Neuronal stem cell (in vitro differentiated cells): Measurements from ENCODE around the gene SUCLG1.
A peak's percentile ranks its signal among the peaks of the same experiment; 100 is the strongest.

Experiments used
- DNase-seq: peaks from one replicate; pipeline ENCODE4 v3.0.0-alpha.2; 2013; ENCODE audit warnings: low spot score
- H2AFZ ChIP-seq: one replicate; pipeline ENCODE4 v1.6.1; 2013; ENCODE audit warnings: mild to moderate bottlenecking, low read length, inconsistent platforms
- H2AK5ac ChIP-seq: 2 replicates; pipeline ENCODE4 v1.6.1; 2013; ENCODE audit warnings: low read depth, mild to moderate bottlenecking, inconsistent platforms, low read length, moderate library complexity, mixed read lengths
- H2BK120ac ChIP-seq: 2 replicates; pipeline ENCODE4 v1.6.1; 2013; ENCODE audit warnings: low read depth, mild to moderate bottlenecking, inconsistent platforms, low read length, moderate library complexity, mixed read lengths
- H2BK12ac ChIP-seq: one replicate; pipeline ENCODE4 v1.6.1; 2013; ENCODE audit warnings: low read length, inconsistent platforms
- H2BK15ac ChIP-seq: 2 replicates; pipeline ENCODE4 v1.6.1; 2013; ENCODE audit warnings: mild to moderate bottlenecking, low read length, inconsistent platforms, mixed read lengths
- H2BK5ac ChIP-seq: one replicate; pipeline ENCODE4 v1.6.1; 2013; ENCODE audit warnings: inconsistent platforms, mild to moderate bottlenecking, low read length, moderate library complexity
- H3K14ac ChIP-seq: one replicate; pipeline ENCODE4 v1.6.1; 2013; ENCODE audit warnings: low read length, inconsistent platforms
- H3K18ac ChIP-seq: 2 replicates; pipeline ENCODE4 v1.6.1; 2013; ENCODE audit warnings: low read length, inconsistent platforms
- H3K23ac ChIP-seq: 2 replicates; pipeline ENCODE4 v1.6.1; 2013; ENCODE audit warnings: low read depth, mild to moderate bottlenecking, mixed read lengths, low read length, inconsistent platforms; ENCODE audit not compliant: poor library complexity
- H3K27ac ChIP-seq: replicated peaks from 3 replicates; pipeline ENCODE4 v1.5.1; 2013; ENCODE audit warnings: low read length, inconsistent platforms
- H3K27me3 ChIP-seq, 3 experiments: 2 replicates each; pipeline ENCODE4 v1.6.1; 2013; ENCODE audit warnings: low read length in 3 of 3, mild to moderate bottlenecking in 2 of 3, inconsistent platforms in 1 of 3, low read depth in 1 of 3, mixed read lengths in 1 of 3, moderate library complexity in 1 of 3; ENCODE audit not compliant: control insufficient read depth in 3 of 3, insufficient read depth in 3 of 3
- H3K36me3 ChIP-seq, 2 donors: replicated peaks in 1 of 2; 2 replicates each; pipeline ENCODE4 v1.6.1; 2013; ENCODE audit warnings: low read length in 2 of 2; ENCODE audit not compliant: control insufficient read depth in 2 of 2, insufficient read depth in 2 of 2
- H3K4ac ChIP-seq: 2 replicates; pipeline ENCODE4 v1.6.1; 2013; ENCODE audit warnings: inconsistent platforms, mild to moderate bottlenecking, low read length, moderate library complexity
- H3K4me1 ChIP-seq, 2 donors: 1 replicate in 1 of 2; 2 replicates in 1 of 2; pipeline ENCODE4 v1.6.1; 2013; ENCODE audit warnings: low read length in 2 of 2, low read depth in 1 of 2; ENCODE audit not compliant: control insufficient read depth in 2 of 2, insufficient read depth in 1 of 2
- H3K4me2 ChIP-seq: one replicate; pipeline ENCODE4 v1.6.1; 2013; ENCODE audit warnings: mild to moderate bottlenecking, low read length, inconsistent platforms; ENCODE audit not compliant: insufficient read depth, poor library complexity, severe bottlenecking
- H3K4me3 ChIP-seq, 2 donors: 2 replicates each; pipeline ENCODE4 v1.5.1; 2013; ENCODE audit warnings: low read length in 2 of 2, mild to moderate bottlenecking in 2 of 2, inconsistent platforms in 1 of 2, moderate library complexity in 1 of 2
- H3K79me1 ChIP-seq: one replicate; pipeline ENCODE4 v1.6.1; 2013; ENCODE audit warnings: low read depth, mild to moderate bottlenecking, inconsistent platforms, low read length, moderate library complexity
- H3K9ac ChIP-seq: one replicate; pipeline ENCODE4 v1.6.1; 2013; ENCODE audit warnings: mild to moderate bottlenecking, low read depth, low read length, inconsistent platforms; ENCODE audit not compliant: poor library complexity
- H3K9me3 ChIP-seq, 2 donors: replicated peaks in 1 of 2; 2 replicates each; pipeline versions ENCODE3 to v1.6.1; 2013; ENCODE audit warnings: low read length in 2 of 2, mild to moderate bottlenecking in 2 of 2, inconsistent platforms in 1 of 2, low read depth in 1 of 2, mixed read lengths in 1 of 2, moderate library complexity in 1 of 2; ENCODE audit not compliant: control insufficient read depth in 2 of 2, insufficient read depth in 1 of 2
- H4K8ac ChIP-seq: one replicate; pipeline ENCODE4 v1.6.1; 2013; ENCODE audit warnings: low read depth, mild to moderate bottlenecking, inconsistent platforms, low read length, moderate library complexity
- H4K91ac ChIP-seq: one replicate; pipeline ENCODE4 v1.6.1; 2013; ENCODE audit warnings: low read length, low read depth, mild to moderate bottlenecking, inconsistent platforms; ENCODE audit not compliant: poor library complexity
- WGBS, 2 donors: extraction: QIAGEN DNeasy Blood & Tissue Kit; methylation state at CpG; one replicate each; pipeline ENCODE4 v1.1.7; 2013; ENCODE audit warnings: missing lambda C conversion rate in 2 of 2, mixed read lengths in 1 of 2; ENCODE audit not compliant: insufficient read length in 2 of 2, insufficient replicate concordance in 1 of 2; ENCODE audit errors: extremely low coverage in 2 of 2; 5-methylcytosine and 5-hydroxymethylcytosine counted together

Gene SUCLG1

GRCh38 chr2:84388921-84389490 lies 70.1 kb downstream of the SUCLG1 start:
- no peak overlapping the region for H3K9ac ChIP-seq
- no peak overlapping the region for H3K14ac ChIP-seq
- no peak for DNase-seq
- H3K9me3 ChIP-seq = no peaks in the 10 kb centered on the region
- peak overlapping the region; percentile 29 for H4K8ac ChIP-seq
- H3K18ac ChIP-seq = peak overlapping the region; percentile 78
- H2BK120ac ChIP-seq = no peak overlapping the region
- no peak overlapping the region for H3K23ac ChIP-seq
- peak overlapping the region; percentile 24 for H2AK5ac ChIP-seq
- H3K79me1 ChIP-seq = no peaks in the 10 kb centered on the region
- no peaks in the 10 kb centered on the region for H3K36me3 ChIP-seq
- peaks cover 0 to 10% of the 10 kb centered on the region in 2 donors for H3K4me1 ChIP-seq
- H2BK15ac ChIP-seq = peak overlapping the region; percentile 23
- no peaks in the 10 kb centered on the region for H3K27me3 ChIP-seq
- H3K4me2 ChIP-seq = no peak overlapping the region
- no peak overlapping the region for H2BK5ac ChIP-seq
- H3K4me3 ChIP-seq = no peak overlapping the region
- H4K91ac ChIP-seq = peak overlapping the region; percentile 80
- no peak overlapping the region for H3K4ac ChIP-seq
- no peak overlapping the region for H2AFZ ChIP-seq
- WGBS, 2 donors = no CpG with 5 or more reads among the region's 9 CpGs
- H3K27ac ChIP-seq = no peak overlapping the region
- H2BK12ac ChIP-seq = peak overlapping the region; percentile 24

- H3K27me3 ChIP-seq = no peaks in the 10 kb centered on the region
- no peaks in the 10 kb centered on the region for H3K9me3 ChIP-seq
- H3K4me2 ChIP-seq = no peak overlapping the region
- no peak overlapping the region for H3K23ac ChIP-seq
- no peaks in the 10 kb centered on the region for H3K79me1 ChIP-seq
- H4K91ac ChIP-seq = no peak overlapping the region
- no peak overlapping the region for H2AFZ ChIP-seq
- no peak for DNase-seq
- H3K18ac ChIP-seq = no peak overlapping the region
- peaks cover 0 to 6% of the 10 kb centered on the region in 2 donors for H3K4me1 ChIP-seq
- H4K8ac ChIP-seq = no peak overlapping the region
- no peak overlapping the region for H2AK5ac ChIP-seq
- no peak overlapping the region for H3K14ac ChIP-seq
- H3K27ac ChIP-seq = no peak overlapping the region
- no peak overlapping the region for H3K4me3 ChIP-seq
- H3K36me3 ChIP-seq = no peaks in the 10 kb centered on the region
- no peak overlapping the region for H2BK5ac ChIP-seq
- no peak overlapping the region for H2BK15ac ChIP-seq
- H2BK12ac ChIP-seq = no peak overlapping the region
- H3K4ac ChIP-seq = no peak overlapping the region
- no CpG with 5 or more reads among the region's 1 CpG for WGBS, 2 donors
- no peak overlapping the region for H2BK120ac ChIP-seq
- H3K9ac ChIP-seq = no peak overlapping the region
Observed at GRCh38 chr2:84388133-84388532, 70.9 kb downstream of the SUCLG1 start.

DNA sequence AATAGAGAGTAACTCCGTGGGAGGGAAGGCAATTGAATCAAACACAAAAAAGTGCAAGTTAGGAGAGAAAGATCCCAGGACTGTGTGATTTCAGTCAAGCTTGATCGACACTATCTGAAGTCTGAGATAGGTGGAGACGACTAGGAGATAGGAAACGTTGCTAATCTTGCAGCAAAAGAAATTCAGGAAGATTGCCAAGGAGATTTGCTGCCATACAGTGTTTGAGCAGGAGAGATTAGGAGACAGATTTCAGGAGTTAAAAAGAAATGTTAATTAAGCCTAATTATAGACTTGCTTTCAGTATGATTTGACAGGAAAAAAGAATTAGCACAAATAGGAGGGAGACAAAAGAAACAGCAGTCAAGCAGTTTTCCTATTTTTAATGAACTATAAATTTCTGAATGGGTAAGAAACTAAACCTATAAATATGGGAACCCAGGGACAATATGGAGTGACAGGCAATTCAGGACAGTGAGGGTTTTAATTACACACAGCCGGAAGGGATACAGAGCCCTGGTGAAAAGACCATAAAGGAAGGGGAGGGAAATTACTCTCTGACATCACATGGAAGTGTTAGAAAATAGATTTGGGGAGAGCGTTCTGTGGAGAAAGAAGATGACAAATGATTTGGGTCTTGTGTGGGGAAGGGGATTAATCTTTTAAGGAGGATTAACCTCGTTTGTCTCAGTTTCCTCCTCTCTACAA lies 72.6 kb downstream of the SUCLG1 start:
- H3K4me2 ChIP-seq = no peak overlapping the region
- DNase-seq = peak; percentile 20
- H3K27me3 ChIP-seq = no peaks in the 10 kb centered on the region
- no peak overlapping the region for H2AK5ac ChIP-seq
- no peak overlapping the region for H3K4ac ChIP-seq
- H2AFZ ChIP-seq = no peak overlapping the region
- H3K14ac ChIP-seq = no peak overlapping the region
- no peak overlapping the region for H2BK5ac ChIP-seq
- H3K9me3 ChIP-seq = no peaks in the 10 kb centered on the region
- H3K4me3 ChIP-seq = no peak overlapping the region
- H2BK15ac ChIP-seq = no peak overlapping the region
- no peak overlapping the region for H3K9ac ChIP-seq
- H2BK12ac ChIP-seq = no peak overlapping the region
- no peak overlapping the region for H4K91ac ChIP-seq
- WGBS, 2 donors = no CpG with 5 or more reads among the region's 7 CpGs
- H2BK120ac ChIP-seq = no peak overlapping the region
- no peaks in the 10 kb centered on the region for H3K36me3 ChIP-seq
- peak overlapping the region; percentile 54 for H3K27ac ChIP-seq
- H3K18ac ChIP-seq = no peak overlapping the region
- H3K23ac ChIP-seq = no peak overlapping the region
- peaks cover 0 to 6% of the 10 kb centered on the region in 2 donors for H3K4me1 ChIP-seq
- H3K79me1 ChIP-seq = no peaks in the 10 kb centered on the region
- H4K8ac ChIP-seq = no peak overlapping the region

- no peaks in the 10 kb centered on the region for H3K27me3 ChIP-seq
- H2BK5ac ChIP-seq = no peak overlapping the region
- H4K91ac ChIP-seq = no peak overlapping the region
- no peaks in the 10 kb centered on the region for H3K36me3 ChIP-seq
- no peak overlapping the region for H2BK12ac ChIP-seq
- no peak for DNase-seq
- H2AK5ac ChIP-seq = no peak overlapping the region
- no peak overlapping the region for H3K9ac ChIP-seq
- no peak overlapping the region for H3K23ac ChIP-seq
- H2AFZ ChIP-seq = no peak overlapping the region
- no peak overlapping the region for H2BK120ac ChIP-seq
- no peak overlapping the region for H3K18ac ChIP-seq
- H3K14ac ChIP-seq = no peak overlapping the region
- H3K79me1 ChIP-seq = no peaks in the 10 kb centered on the region
- no peak overlapping the region for H2BK15ac ChIP-seq
- no peak overlapping the region for H3K27ac ChIP-seq
- H3K4ac ChIP-seq = no peak overlapping the region
- H3K4me3 ChIP-seq = no peak overlapping the region
- no peak overlapping the region for H3K4me2 ChIP-seq
- H4K8ac ChIP-seq = no peak overlapping the region
- H3K9me3 ChIP-seq = no peaks in the 10 kb centered on the region
- WGBS, 2 donors = no CpG with 5 or more reads among the region's 2 CpGs
- H3K4me1 ChIP-seq = peaks cover 0 to 6% of the 10 kb centered on the region in 2 donors
Observed at GRCh38 chr2:84383271-84383670, 75.8 kb downstream of the SUCLG1 start.
